ENCODE data around the gene MAN2C1. TPM values are rescaled to one million over a fixed set of nuclear protein-coding genes. Genes with fewer than 3 reads are reported as not detected.
"Not testable (repeated sequence)": the region's sequence is repeated elsewhere in the genome, so short reads cannot be mapped to it uniquely, and the experiment has no call there.

MAN2C1 gene
- total RNA-seq, 4 donors from 2014 or later = 97.2 to 527 (median 180) TPM

GRCh38 chr15:75352186-75353080 lies 16.0 kb downstream of the MAN2C1 start:
- Histone ChIP-seq H3K36me3 (peaks cover 28% of the 10 kb centered on the region), H3K27me3 (no peaks in the 10 kb centered on the region), H3K4me1 (peaks cover 10% of the 10 kb centered on the region), H3K4me3 (no peak overlapping the region), H3K27ac (no peak overlapping the region), H3K9me3 (no peaks in the 10 kb centered on the region)
- no peak for DNase-seq (ENCODE audit: low spot score in 2 of 2)
- TF ChIP-seq, protein P1, sequence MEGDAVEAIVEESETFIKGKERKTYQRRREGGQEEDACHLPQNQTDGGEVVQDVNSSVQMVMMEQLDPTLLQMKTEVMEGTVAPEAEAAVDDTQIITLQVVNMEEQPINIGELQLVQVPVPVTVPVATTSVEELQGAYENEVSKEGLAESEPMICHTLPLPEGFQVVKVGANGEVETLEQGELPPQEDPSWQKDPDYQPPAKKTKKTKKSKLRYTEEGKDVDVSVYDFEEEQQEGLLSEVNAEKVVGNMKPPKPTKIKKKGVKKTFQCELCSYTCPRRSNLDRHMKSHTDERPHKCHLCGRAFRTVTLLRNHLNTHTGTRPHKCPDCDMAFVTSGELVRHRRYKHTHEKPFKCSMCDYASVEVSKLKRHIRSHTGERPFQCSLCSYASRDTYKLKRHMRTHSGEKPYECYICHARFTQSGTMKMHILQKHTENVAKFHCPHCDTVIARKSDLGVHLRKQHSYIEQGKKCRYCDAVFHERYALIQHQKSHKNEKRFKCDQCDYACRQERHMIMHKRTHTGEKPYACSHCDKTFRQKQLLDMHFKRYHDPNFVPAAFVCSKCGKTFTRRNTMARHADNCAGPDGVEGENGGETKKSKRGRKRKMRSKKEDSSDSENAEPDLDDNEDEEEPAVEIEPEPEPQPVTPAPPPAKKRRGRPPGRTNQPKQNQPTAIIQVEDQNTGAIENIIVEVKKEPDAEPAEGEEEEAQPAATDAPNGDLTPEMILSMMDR (IDR thresholded peaks at IDR 0.05) = no peak
- TF ChIP-seq POLR2A (IDR thresholded peaks at IDR 0.05) = no peak
- no peak for TF ChIP-seq POLR2AphosphoS5 (IDR thresholded peaks at IDR 0.05)
- TF ChIP-seq EP300 (IDR thresholded peaks at IDR 0.05) = no peak
- WGBS = 95% methylated on average over 8 of the region's 16 CpGs

- 73% methylated on average over 7 of the region's 7 CpGs for WGBS
- Histone ChIP-seq H3K36me3 (peaks cover 12% of the 10 kb centered on the region), H3K27me3 (no peaks in the 10 kb centered on the region), H3K27ac (no peak overlapping the region), H3K4me1 (peaks cover 19% of the 10 kb centered on the region), H3K9me3 (no peaks in the 10 kb centered on the region), H3K4me3 (no peak overlapping the region)
- no peak for DNase-seq (ENCODE audit: low spot score in 2 of 2)
- TF ChIP-seq POLR2AphosphoS5 (IDR thresholded peaks at IDR 0.05) = no peak
- no peak for TF ChIP-seq POLR2A (IDR thresholded peaks at IDR 0.05)
- TF ChIP-seq EP300 (IDR thresholded peaks at IDR 0.05) = no peak
- TF ChIP-seq, protein P1 (IDR thresholded peaks at IDR 0.05) = no peak
Measured at GRCh38 chr15:75350601-75351361, 17.6 kb downstream of the MAN2C1 start.

- Histone ChIP-seq H3K4me1 (peaks cover 19% of the 10 kb centered on the region), H3K36me3 (peaks cover 5% of the 10 kb centered on the region), H3K4me3 (no peak overlapping the region), H3K9me3 (no peaks in the 10 kb centered on the region), H3K27ac (no peak overlapping the region), H3K27me3 (no peaks in the 10 kb centered on the region)
- DNase-seq (ENCODE audit: low spot score in 2 of 2) = no peak
- WGBS = 82% methylated on average over 9 of the region's 9 CpGs
- TF ChIP-seq POLR2A (IDR thresholded peaks at IDR 0.05) = no peak
- TF ChIP-seq EP300 (IDR thresholded peaks at IDR 0.05) = no peak
- no peak for TF ChIP-seq POLR2AphosphoS5 (IDR thresholded peaks at IDR 0.05)
- TF ChIP-seq, protein P1 (IDR thresholded peaks at IDR 0.05) = no peak
Measured at GRCh38 chr15:75349851-75350588, 18.4 kb downstream of the MAN2C1 start.

DNA sequence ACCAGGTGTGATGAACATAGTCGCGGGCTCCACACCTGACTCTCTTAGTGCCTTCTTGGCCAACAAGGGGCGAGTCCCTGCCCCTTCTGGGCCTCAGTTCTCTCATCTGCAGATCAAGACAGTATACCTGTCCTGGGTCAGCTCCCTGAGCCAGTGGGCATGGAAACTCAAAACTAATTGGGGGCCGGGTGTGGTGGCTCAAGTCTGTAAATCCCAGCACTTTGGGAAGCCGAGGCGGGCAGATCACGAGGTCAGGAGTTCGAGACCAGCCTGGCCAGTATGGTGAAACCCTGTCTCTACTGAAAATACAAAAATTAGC lies 19.1 kb downstream of the MAN2C1 start:
- H3K36me3 ChIP-seq; H3K9me3 ChIP-seq; H3K27me3 ChIP-seq; H3K4me3 ChIP-seq; H3K27ac ChIP-seq; DNase-seq (ENCODE audit: low spot score in 2 of 2): not testable (repeated sequence)
- WGBS = 92% methylated on average over 8 of the region's 8 CpGs
- peaks cover 19% of the 10 kb centered on the region for H3K4me1 ChIP-seq

GRCh38 chr15:75348562-75349350 lies 19.7 kb downstream of the MAN2C1 start:
- H3K27me3 ChIP-seq = no peaks in the 10 kb centered on the region
- no peaks in the 10 kb centered on the region for H3K36me3 ChIP-seq
- WGBS = 51% methylated on average over 25 of the region's 46 CpGs
- TF ChIP-seq, protein P1 (IDR thresholded peaks at IDR 0.05) = no peak
- no peak for TF ChIP-seq POLR2A (IDR thresholded peaks at IDR 0.05)
- TF ChIP-seq EP300 (IDR thresholded peaks at IDR 0.05) = no peak
- no peak for TF ChIP-seq POLR2AphosphoS5 (IDR thresholded peaks at IDR 0.05)
- H3K9me3 ChIP-seq = no peaks in the 10 kb centered on the region
- H3K4me1 ChIP-seq = peaks cover 23% of the 10 kb centered on the region
- no peak overlapping the region for H3K27ac ChIP-seq
- peak overlapping the region; percentile 95 for H3K4me3 ChIP-seq
- DNase-seq (ENCODE audit: low spot score in 2 of 2) = no peak
